CD4-positive, alpha-beta T cell treated with Interleukin-6 for 4 hours (primary cell): ENCODE results near the gene GABBR1.
"Not testable (repeated sequence)": the region's sequence is repeated elsewhere in the genome, so short reads cannot be mapped to it uniquely, and the experiment has no call there.

Source experiments
- DNase-seq: peaks from one replicate; pipeline ENCODE4 v3.0.0-alpha.2; 2020; ENCODE audit warnings: mixed read lengths

Gene GABBR1

GRCh38 chr6:29632789-29633533, at the start of gene GABBR1:
TSS of gene GABBR1 (minus strand) at chr6:29633183. CDS start at chr6:29632385, 798 bp downstream.
- DNase-seq = peak; percentile 84

- DNase-seq = no peak
Observed at GRCh38 chr6:29681811-29682210, 48.8 kb upstream of the GABBR1 start.

- DNase-seq = no peak
Observed at GRCh38 chr6:29680904-29681303, 47.9 kb upstream of the GABBR1 start, which contains the start of gene ZFP57. TSS of gene ZFP57 (minus strand) at chr6:29681152. CDS start at chr6:29677003, 4,149 bp downstream.

DNA sequence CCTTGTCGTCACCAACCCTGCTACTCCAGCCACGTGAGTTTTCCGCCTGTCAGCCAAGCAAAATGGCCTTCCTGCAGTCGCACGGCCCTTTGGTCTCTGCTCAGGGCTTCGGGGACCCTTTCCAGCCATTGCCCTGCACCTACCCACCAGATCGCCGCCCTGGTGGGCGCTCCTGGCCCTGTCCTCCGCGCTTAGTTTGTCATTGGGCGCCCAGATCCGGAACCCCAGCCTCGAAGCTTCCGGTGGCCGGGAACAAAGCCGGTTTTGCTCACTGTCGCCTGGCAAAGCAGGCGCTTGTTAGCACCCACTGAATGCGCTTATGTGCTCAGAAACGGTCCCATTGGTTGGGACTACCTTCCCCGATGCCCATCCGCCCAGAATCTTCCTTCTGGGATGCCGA, 47.4 kb upstream of the GABBR1 start:
- no peak for DNase-seq

- no peak for DNase-seq
Observed at GRCh38 chr6:29679962-29680361, 47.0 kb upstream of the GABBR1 start.

- no peak for DNase-seq
Observed at GRCh38 chr6:29678114-29678513, 45.1 kb upstream of the GABBR1 start.

GRCh38 chr6:29676981-29677601, 44.1 kb upstream of the GABBR1 start:
- DNase-seq = no peak

- DNase-seq = no peak
Observed at GRCh38 chr6:29675561-29675960, 42.6 kb upstream of the GABBR1 start.

DNA sequence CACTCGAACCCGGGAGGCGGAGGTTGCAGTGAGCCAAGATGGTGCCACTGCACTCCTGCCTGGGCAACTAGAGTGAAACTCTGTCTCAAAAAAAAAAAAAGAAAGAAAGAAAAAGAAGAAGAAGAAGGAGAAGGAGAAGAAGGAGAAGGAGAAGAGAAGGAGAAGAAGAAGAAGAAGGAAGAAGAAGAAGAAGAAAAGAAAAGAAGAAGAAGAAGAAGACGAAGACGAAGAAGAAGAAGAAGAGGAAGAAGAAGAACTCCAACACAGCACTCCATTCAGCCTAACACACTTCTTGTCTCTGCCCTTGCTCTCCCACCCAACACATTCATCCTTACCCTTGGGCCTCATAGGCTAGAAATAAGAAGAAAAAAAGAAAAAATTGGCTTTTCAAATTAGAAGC, 41.0 kb upstream of the GABBR1 start:
- DNase-seq = no peak

DNA sequence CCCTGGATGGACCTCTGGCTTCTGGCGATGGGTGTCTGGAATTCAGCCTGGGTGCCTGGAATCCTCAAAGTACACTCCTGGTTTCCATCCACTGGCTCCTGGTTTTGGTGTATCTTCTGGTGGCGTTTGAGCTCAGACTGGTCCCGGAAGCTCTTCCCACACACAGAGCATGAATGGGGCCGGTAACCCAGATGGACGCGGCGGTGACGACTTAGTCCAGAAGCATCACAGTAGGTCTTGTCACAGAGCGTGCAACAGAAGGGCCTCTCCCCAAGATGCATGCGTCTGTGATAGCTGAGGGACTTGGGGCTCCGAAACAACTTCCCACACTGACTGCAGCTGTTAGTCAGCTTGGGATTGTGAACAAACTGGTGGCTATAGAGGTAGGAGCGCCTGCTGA, 40.2 kb upstream of the GABBR1 start:
- DNase-seq = no peak

GRCh38 chr6:29672116-29672515, 39.1 kb upstream of the GABBR1 start:
- not testable (repeated sequence) for DNase-seq

- DNase-seq = no peak
Observed at GRCh38 chr6:29671026-29671425, 38.0 kb upstream of the GABBR1 start.

GRCh38 chr6:29667158-29667557, 34.2 kb upstream of the GABBR1 start:
- DNase-seq = no peak

GRCh38 chr6:29666826-29667130, 33.8 kb upstream of the GABBR1 start:
- DNase-seq = no peak

DNA sequence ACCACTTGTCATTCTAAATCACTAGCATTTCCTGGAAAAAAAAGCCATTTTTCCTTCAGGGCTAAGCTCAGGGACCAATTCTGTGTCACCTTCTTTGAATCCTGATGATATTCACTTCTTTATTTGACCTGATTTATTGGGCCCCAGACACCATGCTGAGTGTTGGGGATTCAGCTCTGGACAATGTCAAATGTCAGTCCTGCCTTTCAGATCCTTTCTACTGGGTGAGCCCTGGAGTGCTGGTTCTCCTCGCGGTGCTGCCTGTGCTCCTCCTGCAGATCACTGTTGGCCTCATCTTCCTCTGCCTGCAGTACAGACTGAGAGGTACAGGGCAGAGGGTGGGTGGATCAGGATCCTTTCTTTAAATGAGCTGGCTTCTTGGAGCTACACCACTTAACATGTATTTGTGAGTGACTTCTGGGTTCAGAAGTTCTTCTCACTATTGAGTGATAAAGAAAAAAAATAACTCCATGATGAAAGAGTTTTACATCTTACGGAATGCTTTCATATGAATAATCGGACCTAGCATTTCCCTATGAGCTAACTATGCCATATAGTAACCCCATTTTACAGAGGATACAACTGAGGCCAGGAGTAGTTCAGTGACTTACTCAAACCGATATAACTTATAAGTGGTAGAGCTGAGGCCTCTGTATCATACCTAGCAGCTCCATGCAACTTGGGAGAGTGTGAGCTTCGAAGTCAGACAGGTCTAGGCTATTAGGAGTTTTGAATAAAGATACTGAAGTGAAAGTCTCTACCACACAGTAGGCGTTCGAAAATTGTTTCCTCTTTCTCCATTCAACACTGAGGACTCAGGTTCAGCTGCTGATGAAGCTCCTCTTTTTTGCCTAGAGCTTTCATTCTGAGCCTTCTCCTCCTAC, 33.2 kb upstream of the GABBR1 start:
- DNase-seq = no peak

DNA sequence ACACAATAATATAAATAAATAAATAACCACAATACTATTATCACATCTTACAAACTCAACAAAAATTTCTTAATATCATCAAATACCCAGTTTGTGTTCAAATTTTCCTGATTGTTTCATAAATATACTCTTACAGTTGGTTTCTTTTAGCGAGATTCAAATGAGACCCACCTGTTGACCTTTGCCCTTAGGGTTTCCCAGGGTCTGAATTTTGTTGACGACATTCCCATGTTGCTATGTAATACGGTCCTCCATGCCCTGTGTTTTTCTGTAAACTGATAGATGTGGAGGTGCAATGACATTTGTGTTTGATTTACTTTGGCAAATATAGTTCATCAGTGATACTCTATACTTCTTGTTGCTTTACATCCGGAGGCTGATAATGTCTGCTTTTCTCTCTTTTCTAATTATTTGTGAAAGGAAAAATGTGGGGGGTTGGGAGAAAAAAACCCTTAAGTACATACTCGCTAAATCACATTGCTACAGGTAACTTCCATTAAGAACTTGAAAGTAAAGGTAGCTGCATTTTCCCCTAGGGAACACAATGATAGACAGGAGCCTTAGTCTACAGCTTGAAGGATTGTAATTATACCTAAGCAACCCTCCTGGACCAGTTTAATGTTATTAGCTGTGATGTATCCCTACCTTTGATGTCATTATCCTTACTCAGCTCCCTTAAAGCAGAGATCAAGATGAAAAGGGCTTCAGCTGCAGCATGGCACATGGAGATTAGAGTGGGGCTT, 30.5 kb upstream of the GABBR1 start:
- DNase-seq = no peak

- DNase-seq = not testable (repeated sequence)
Observed at GRCh38 chr6:29661502-29662141, 28.6 kb upstream of the GABBR1 start.

- DNase-seq = no peak
Observed at GRCh38 chr6:29661071-29661470, 28.1 kb upstream of the GABBR1 start.

DNA sequence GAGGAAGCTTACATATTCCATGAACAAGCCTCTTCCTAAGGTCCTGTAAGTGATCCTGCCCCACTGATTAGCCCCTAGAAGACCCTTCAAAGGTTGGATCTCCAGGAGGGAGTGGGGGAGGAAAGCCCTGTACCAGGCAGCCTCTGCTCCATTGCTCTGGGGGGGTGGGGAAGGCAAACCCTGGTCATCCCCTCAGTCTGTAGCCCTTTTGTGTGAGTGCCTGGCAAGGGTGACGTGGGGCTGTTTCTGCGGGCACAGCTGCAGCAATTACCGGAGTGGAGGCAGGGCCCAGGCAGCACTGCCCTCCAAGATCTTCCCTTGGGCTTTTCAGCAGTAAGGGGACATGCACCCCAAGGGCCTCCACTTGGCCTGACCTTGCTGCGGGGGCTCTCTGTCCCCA, 23.8 kb upstream of the GABBR1 start, which contains the start of gene MOG:
TSS of gene MOG (plus strand) at position 295 of the 400 bp plus-strand sequence. CDS start 118 bp downstream, outside the sequence.
- DNase-seq = no peak

DNA sequence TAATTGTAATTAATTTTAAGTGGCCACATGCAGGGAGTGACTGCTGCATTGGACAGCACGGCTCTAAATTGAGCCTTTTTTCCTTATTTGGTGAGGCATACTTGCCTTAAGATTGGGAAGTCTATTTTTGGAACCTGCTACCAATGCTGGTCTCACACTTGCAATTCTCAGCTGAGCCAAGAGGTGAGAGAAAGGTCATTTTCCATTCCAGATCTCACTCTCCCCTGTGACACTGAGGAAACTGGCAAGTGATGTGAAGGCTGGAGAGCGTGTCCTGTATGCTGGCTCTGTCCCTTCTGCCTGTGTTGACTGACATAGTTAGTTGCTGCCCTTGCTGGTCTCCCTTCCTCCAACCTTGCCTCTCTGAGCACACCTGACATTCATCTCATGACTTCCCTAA, 23.2 kb upstream of the GABBR1 start:
- no peak for DNase-seq

GRCh38 chr6:29655658-29656057, 22.7 kb upstream of the GABBR1 start:
- no peak for DNase-seq

DNA sequence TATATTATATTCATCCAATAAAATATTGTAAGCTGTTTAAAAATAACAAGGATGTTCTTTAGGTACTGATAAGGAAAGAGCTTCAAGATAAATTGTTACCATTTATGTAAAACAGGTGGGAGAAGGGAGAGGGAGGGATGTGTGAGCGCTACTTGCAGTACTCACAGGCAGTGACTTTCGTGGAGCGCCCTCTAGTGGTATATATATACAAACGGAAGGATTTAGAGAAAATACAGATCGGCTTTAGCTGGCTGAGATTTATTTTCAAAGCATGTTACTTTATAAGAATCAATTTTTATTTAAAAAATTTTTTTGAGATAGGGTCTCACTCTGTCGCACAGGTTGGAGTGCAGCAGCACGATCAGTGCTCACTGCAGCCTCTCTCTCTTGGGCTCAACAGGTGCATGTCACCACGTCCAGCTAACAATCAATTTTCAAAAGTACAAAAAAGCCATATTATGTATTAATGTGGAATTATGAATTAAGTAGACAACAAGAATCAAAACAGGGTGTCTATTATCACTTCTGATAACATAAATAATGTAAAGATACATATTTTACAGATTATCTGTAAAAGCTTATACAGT, 20.6 kb upstream of the GABBR1 start:
- DNase-seq = peak; percentile 58
